ENCODE measurements around the gene KCNMB2.

KCNMB2 gene

DNA sequence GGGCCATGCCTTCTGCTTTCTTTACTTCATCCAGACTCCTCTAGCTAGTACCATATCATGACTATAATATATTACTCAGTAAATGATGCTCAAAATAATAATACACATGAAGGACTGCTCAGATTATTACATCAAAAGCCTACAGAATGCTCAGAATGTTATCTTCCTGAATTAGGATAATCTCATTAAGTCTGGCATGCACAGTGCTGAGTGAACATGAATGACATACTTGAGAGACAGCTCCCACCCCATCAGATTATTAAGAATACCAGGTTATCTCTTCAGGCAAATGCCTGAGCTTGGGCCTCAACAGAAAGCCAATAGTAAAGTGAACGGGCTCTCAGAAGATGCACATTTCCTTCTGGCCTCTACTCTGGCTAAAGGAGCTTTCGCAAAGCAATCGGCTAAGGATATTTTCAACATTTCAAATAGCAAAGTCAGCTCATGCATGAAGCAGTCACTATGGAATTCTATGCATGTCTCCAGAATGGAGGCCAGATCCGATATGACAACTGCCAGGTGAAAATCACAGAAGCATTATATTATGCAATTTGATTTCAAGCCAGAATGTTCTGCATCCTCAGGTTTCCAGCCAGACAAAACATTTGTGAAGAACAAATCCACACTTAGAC is 122.6 kb downstream of the KCNMB2 start:
- DNase-seq, result no peak

DNA sequence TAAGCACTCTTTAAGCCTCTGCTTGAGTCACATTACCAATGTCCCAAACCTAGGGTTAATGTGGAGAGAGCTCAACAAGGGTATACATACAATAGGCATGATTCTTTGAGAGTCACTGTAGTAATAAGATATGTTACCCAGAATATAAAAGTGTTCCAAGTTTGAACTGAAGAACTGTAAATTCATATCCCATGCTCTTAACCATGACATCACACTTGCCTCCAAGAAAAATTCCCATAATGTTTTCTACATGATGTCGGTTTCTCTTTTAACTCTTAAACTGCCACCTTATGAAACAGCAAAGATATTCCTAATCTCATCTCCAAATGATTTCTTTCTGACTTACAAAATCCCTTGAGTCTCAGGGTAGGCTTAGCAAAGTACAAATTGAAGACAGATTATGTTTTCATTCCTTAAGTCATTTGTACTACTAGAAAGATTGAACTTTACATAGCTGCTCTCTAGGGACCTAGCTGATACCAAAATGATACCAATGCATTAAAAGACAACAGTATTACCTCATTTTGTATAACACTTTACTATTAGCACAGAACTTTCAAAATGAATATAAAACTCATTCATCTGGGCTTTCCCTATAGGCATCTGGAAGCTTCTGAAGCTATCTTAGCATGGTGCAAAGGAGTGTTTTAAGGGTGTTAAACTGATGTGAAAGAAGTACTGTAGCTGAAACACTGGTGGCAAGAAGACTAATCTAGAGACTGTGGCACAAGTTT is 127.1 kb downstream of the KCNMB2 start:
- DNase-seq, result no peak

DNA sequence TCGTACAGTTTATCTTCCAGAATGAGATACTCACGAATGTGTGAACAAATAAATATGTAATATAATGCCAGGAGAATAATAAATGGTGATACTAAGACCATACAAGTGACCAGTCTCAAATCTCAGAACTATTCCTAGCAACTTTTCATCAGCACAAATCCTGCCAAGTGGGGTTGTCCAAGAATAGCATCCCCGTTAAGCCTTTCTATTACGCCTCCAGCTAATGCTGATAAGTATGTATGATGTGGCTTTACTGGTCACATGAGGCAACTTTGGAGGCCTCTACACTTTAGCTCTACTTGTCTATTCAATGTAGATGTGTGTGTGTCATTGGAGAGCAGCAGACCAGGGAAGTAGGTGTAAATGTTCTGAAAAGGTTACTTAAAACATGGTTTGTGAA is 129.5 kb downstream of the KCNMB2 start:
- DNase-seq, result no peak

DNA sequence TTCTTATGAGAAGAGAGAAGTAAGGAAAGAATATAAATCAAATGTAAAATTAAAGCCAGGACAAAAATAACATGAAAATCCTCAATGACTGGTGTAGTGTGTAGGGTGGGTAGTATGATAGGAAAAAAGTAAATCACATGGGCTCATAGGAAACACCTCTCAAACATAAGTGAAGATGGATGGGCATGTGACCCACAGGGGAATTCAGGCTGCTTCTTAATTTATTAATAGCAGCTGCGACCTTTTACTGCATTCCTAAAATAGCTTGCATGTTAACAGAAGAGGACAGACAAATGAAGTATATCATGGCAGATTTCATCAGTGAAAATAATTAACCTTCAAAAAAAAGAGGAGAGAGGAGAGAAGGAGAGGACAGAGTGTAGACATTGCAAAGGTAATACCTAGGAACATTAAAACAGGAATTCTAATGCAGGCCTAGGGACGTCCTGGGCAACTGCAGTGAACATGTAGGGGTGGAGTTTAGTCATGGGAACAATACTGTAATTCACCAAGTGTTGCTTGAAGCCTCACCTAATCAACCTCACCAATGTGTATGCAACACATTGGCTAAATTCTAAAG is 132.9 kb downstream of the KCNMB2 start:
- no peak for DNase-seq

DNA sequence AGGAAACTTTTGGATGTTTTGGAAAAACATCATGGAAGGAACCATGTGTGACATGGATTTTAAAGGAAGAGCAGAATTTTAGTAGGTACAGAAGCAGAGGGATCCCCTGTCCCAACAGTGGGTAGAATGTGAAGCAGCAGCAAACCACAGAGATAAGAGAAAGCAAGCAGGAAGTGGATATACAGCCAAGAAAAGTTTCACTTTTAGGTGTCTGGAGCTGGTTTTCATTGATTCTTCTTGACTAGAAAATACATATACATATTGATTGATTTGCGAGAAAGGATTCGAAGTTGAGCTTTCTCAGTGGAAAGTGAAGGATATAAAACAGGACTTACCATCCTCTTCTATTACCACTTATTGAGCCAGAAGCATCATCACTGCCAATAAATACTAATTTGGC is 133.5 kb downstream of the KCNMB2 start:
- no peak for DNase-seq

DNA sequence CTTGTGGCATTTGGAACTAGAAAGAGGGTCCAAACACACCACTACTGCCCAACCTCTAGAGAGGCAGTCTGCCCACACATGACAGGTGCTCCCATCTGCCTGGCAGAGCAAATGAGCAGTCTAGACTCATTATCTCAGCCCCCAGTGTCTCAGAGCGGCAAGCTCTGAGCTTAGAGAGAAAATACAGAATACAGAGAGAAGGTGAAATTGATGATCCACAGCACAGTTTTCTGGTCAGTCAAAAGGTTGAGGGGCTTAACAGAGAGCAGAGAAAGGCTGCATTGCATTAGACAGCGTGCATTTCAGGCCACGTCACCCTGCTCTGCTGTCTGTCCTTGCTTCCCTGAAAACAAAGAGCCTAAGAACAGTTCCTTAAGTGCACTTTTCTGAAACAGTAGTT is 135.1 kb downstream of the KCNMB2 start:
- DNase-seq, result no peak

DNA sequence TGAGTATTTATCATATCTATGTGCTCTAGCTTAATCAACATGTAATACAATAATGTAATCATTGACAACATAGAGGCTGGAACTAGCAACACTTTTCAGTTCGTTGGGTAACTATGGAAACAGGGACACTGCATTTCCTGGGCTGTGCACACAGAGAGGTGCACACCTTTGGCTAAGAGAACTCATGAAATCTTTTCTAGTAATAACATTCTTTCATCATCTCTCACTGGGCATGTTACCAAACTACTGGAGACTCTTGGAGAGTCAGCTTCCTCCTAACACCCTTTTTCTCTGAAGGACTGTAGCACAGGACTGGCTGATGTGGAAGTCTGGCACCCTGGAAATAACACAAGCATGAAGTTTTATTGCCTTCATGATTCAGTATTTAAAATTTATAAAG is 135.6 kb downstream of the KCNMB2 start:
- DNase-seq, result no peak

DNA sequence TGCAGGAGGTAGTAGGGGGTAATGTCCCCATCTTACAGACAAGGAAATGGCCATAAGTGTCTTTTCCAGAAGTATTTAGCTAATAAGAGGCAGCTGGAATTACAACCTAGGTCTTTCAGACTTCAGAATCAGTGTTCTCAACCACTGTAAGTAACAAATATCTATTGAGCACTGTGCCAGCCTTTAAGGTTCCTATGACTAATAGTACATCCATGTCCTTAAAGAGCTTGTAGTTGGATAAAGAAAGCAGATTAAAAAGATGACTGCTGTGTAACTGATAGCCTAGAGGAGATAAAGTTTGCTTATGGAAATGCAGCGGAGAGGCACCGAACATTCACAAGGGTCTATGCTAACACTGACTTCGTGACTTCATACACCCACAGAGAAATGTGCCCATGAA is 136.0 kb downstream of the KCNMB2 start:
- DNase-seq, result no peak

DNA sequence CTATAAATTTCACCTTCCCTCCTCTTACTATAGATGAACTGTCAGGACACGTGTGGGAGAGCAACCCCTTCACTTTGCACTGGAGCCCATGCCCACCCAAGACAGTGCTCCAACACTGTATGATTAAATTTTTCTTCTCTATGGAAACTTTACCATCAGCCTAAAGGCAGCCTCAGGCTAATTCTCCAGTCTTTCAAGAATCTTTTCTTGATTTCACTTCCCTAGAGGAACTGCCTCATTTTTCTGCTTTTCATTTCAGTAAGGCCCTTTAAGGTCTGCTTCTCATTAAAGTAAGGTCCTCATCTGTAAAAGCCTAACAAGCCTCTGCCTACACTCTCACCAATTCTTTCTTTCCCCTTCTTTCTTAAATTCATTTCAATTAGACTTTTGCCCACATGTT is 137.3 kb downstream of the KCNMB2 start:
- DNase-seq, result no peak

DNA sequence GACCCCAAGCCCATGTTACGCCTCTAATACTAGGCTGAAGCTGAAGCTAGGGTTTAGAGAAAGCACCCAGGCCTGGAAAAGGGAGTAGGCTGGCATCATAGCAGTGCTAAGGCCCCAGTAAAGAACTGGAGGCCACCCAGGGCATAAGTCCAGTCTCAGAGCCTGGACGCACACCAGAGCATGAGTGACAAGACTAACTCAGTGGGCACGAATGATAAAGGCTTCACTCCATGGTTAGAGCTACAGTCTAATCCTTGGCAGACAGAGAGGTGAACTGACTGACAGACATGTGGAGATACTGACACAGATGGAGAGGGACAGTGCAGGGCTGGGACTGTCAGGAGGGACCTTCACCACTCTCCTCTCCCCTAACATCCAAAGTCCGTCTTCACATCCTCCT is 139.8 kb downstream of the KCNMB2 start:
- no peak for DNase-seq

DNA sequence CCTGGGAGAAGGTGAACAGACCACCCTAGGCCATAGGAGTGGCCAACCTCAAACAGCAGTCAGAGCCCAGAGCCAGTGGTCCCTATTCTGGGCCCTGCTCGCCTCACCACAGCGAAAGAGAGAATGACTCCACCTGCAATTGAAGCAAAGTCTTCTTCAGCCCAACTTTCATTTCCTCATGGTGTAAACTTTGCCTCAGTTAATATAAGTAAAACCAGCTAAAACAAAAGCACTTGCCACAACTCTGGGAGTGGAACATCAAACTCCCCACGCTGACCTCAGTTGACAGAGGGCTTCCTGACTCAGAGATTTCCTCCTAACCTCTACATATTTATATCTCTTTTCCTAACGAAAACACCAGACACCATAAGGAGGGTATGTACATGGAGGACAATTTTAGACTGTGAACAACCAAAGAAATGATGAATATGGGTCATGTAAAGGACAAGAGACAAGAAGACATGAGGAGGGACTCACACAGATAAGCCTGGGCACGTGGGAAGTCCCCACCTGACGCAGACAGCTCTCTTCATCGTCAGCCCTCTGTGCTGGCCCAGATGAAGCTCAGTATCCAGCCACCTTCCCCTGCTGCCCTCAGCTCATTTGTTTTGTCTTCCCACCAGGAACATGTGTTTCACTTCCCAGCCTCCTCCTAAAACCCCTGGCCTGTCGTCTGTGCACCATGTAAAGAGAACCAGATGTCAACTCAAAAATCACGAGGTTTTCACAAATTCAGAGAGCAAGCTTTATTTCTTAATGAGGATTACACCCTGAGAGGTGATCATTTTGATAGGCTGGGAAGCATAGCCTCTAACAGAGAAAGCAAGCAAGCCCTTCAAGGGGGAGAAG is 140.9 kb downstream of the KCNMB2 start:
- no peak for DNase-seq

DNA sequence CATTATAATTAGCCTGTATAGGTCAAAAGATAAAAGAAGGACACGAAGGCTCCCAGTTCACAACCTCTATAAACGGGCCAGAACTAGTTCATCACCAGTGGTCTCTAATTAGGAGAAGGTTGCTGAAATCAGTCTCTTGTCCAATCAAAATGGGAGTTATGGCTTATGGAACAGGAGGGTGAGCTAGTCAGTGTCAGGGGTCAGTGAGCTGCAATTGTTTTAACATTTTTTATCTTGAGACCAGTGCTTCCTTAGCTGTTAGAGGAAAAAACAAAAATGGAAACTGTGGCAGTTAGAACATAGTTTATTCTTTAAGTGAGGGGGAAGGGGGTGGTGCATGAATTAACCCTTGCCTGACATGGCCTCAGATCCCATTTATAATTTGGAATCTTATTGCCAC is 141.7 kb downstream of the KCNMB2 start:
- DNase-seq, result no peak

DNA sequence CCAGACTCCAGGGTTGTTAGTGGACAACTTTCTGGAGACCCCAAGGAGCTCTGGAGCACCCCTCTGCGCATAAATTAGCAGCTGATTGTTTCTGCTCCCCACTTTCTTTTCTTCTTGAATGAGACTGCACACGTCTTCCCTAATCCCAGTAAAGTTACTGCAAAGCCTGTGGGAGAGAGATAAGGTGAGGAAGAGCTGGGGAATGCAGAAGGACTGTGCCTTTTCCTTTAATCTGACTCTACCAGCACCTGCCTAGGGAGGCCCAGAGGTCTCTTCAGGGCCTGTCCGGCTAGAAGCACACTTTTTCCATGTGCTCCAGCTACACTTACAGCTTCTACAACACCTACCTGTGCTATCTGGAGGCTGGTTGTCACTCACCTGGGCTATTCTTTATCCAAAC is 143.8 kb downstream of the KCNMB2 start:
- DNase-seq, result no peak

DNA sequence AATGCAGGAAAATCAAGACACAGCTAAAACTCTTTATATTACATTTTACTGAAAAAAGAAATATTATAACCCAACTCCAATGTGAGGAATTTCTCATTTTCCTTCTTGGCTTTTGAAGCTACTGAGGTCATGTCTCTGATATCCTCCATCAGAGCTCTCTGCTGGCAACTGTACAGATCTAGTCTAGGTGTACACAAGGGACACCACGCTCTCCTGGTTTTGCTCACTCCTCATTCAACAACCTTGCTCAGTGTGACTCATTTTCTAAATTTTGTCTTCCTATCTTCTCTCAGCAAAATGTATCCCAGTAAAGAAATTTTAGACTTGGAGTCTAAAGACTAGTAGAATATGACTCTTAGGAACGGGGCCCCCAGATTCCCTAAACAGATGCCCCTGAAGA is 144.3 kb downstream of the KCNMB2 start:
- DNase-seq, result no peak

DNA sequence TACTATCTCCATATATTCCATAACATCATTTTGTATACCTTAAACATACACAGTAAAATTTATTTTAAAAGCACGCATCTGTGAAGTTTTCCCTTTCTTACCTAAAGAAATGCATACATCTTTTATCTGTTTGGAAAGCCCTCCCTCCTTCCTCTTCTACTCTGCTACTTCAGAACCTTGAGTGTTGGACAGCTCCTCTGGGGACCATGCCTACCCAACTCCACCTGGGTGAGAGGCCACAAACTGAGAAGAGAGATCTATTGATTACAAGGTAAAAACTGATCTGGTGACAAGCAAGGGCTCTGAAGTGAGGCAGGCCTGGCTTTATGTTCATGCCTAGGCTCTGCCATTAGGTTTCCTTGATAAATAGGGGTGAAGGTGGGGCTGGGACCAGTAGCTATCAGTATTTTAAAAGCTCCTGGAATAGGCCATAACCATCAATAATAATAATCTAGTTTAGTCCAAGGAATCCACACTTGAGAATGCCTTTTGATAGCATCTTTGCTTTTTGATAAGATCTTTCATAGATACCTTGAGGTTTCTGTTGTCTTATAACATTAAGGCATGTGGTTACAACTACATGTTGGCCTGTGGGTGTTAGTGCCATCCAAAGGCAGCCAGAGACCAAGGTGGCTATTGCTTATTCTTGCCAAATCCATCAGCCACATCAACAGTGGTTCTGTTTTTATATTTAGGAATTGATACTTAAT is 148.8 kb downstream of the KCNMB2 start:
- no peak for DNase-seq

DNA sequence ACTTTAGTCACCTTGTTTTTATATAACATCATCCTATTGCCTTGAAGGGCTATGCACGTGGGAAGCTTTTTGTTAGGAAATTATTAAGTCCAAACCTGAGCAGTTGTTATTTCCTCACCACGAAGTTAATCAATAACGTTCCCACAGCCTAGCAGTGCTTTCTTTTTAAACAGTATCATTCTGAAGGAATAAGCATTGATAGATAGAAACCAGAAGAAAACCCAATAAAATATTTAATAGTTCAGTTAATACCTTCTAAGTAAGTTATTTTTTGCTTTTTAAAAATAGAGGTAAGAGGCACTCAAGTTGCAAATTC is 149.3 kb downstream of the KCNMB2 start:
- DNase-seq, result no peak

DNA sequence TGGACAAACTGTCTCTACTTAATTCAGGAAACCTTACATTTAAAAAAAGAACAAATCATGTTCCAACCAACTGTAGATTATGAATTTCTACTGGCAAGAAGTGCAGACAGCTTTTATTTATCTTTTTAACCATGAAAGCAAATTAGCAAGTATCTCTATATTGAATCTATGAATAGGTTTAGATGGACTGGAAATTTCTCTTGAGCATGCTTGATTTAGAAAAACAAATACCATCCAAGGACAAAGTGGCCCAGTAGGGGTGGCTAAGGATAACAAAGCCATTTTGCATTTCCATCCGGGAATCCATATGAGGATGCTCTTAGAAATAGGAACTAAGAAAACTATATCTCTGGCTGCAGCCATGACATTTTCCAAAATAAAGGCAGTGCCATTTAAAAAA is 150.6 kb downstream of the KCNMB2 start:
- DNase-seq, result no peak

DNA sequence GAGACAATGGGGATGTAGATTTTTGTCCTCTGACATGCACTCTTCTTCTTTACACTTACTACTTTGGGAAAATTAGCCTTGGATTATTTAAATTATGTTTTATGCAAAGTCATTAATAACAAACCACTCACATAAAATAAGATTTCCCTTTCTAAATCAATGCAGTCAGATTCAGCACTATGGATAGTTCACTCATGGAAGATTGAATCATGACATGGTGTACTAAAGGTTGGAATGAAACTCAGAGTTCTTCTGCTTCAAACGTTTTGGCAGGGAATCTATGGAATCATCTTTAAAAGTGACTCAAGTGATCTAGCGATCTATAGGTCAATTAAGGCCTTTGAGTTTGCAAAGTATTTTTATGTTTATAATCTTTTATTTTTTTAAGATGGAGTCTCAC is 154.3 kb downstream of the KCNMB2 start:
- no peak for DNase-seq

DNA sequence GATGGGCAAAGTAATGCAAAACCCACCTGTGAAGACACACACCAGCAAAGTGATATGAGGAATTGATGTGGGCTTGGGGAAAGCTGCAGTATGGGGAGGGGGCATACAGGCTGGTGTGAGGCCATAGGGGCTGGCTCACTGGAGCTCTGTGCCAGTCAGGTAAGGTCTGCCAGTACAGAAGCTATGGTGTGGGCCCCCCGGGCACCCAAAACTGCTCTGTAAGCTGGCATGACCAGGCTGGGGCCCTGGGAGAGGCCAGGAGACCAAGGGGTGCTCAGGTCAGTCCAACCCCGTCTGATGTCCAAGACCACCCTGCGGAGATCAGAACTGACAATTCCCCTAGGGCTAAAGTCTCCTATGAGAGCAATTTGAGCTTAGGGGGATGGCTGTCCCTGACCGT is 163.1 kb downstream of the KCNMB2 start:
- no peak for DNase-seq

DNA sequence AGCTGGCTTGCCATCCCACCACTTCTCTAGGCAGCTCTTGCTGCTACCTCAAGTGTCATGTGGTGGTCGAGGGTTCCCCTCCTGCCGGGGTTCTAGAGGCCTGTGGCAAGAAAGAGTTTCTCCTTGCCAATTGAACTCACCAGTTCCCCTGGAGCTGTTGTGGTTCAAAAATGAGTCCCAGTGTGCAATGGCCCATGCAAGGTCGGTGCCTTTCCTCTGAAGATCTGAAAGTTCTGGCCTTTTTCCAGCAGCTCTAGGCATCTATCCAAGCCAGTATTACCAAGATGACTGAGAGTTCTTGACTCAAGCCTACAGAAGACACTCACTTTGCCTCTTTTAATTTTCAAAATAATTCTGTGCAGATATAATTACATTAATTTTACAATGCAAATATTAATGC is 163.6 kb downstream of the KCNMB2 start:
- DNase-seq, result no peak

DNA sequence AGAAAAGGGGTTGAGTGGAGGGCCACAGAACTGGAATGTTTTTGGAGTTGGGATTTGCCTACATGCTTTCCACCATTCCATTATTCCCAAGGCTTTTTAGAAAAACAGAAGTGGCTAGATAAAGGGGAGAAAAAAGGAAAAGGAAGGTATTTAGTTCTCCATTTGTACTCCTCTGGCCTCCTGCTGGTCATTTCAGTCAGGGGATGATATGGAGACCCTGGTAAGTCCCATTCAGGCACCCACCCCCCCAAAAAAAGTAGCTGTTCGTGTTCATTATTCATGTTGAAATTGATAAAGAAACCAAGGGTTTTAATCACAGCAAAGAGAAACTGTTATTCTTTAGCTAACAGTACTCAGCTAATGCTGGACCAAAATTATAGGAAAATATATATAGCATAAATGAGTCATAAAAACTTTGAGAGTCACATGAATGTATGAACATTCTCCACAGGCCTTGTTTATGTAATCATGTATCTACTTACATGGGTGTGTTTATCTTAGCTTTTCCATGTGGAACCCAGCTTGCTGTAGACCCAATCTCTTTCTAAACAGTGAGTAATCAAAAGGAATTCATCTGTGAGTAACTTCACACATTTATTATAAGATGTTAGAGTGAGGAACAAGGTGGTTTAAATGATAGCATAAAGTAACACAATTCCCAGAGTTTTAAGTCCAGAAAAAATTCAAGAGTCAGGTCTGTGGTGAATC is 167.2 kb downstream of the KCNMB2 start:
- DNase-seq, result no peak

DNA sequence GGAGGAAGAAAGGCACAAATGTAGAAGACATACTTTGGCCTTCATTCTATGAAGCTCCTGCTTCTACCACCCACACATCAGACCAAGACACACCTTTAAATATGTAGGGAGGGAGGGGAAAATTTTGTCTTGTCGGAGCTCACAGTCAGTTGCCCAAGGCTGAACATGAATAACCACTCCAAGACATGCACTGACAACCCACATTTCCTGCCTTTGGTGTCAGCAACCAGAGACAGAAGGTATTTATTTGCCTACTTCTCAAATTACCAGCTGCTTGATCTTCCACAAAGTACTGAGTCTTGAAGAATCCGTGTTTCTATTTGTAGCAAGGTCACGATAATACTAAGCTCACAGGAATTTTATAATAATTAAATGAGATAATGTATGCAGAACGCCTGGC is 169.7 kb downstream of the KCNMB2 start:
- no peak for DNase-seq

DNA sequence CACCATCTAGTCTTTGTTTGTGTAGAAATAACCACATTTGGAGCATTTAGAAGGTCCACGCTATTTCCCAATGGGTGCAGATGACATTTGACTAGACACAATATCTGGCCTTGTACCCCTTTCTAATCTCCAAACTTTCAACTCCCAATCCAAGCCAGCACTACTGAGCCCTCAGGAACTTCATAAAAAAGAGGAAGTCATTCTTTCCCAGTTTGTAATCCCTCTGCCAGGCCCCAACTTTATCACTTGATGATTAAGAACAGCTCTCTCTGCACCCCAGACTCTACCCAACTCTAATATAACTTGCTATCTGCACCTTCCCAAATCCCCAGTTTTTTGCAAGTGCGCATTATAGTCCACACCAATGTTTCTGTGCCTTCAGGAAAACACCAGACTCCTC is 170.2 kb downstream of the KCNMB2 start:
- DNase-seq, result no peak
